ENCODE results near the gene CCPG1.
"Not testable (repeated sequence)": the region's sequence is repeated elsewhere in the genome, so short reads cannot be mapped to it uniquely, and the experiment has no call there.

Gene CCPG1

DNA sequence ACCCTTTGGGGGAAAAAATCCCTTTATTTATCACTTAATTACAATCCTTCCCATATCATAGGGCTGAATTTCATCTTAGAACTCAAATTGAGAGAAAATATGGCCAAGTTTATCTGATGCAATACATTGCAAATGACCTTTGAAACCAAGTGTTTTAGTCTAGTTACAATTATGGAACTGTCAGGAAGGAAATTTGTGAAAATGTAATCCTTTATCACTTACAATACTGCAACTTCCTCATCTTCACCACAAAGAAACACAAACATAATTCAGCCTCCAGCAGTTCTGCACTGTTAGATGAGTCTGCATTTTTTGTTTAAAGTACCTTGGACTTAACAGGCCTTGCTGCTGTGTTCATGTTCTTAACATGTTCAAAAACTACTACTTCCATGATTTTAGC is 4.6 kb downstream of the CCPG1 start:
- TF ChIP-seq, protein P1, sequence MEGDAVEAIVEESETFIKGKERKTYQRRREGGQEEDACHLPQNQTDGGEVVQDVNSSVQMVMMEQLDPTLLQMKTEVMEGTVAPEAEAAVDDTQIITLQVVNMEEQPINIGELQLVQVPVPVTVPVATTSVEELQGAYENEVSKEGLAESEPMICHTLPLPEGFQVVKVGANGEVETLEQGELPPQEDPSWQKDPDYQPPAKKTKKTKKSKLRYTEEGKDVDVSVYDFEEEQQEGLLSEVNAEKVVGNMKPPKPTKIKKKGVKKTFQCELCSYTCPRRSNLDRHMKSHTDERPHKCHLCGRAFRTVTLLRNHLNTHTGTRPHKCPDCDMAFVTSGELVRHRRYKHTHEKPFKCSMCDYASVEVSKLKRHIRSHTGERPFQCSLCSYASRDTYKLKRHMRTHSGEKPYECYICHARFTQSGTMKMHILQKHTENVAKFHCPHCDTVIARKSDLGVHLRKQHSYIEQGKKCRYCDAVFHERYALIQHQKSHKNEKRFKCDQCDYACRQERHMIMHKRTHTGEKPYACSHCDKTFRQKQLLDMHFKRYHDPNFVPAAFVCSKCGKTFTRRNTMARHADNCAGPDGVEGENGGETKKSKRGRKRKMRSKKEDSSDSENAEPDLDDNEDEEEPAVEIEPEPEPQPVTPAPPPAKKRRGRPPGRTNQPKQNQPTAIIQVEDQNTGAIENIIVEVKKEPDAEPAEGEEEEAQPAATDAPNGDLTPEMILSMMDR (IDR thresholded peaks at IDR 0.05; ENCODE audit: low read depth, low read length): no peak
- DNase-seq: no peak
- Histone ChIP-seq H3K4me3 (ENCODE audit: low read depth, low read length) (no peak overlapping the region), H3K9me3 (ENCODE audit: severe bottlenecking) (no peaks in the 10 kb centered on the region), H3K27ac (no peak overlapping the region), H3K36me3 (no peaks in the 10 kb centered on the region), H3K27me3 (ENCODE audit: insufficient read depth, low read depth, severe bottlenecking) (no peaks in the 10 kb centered on the region)

- H3K9me3 ChIP-seq (ENCODE audit: severe bottlenecking): no peaks in the 10 kb centered on the region
- H3K27ac ChIP-seq: no peak overlapping the region
- H3K4me3 ChIP-seq (ENCODE audit: low read depth, low read length): no peak overlapping the region
- H3K27me3 ChIP-seq (ENCODE audit: insufficient read depth, low read depth, severe bottlenecking): no peaks in the 10 kb centered on the region
- H3K36me3 ChIP-seq: no peaks in the 10 kb centered on the region
- TF ChIP-seq, protein P1 (IDR thresholded peaks at IDR 0.05; ENCODE audit: low read depth, low read length): no peak
- DNase-seq: no peak
Observed at GRCh38 chr15:55402707-55403106, 5.5 kb downstream of the CCPG1 start.

DNA sequence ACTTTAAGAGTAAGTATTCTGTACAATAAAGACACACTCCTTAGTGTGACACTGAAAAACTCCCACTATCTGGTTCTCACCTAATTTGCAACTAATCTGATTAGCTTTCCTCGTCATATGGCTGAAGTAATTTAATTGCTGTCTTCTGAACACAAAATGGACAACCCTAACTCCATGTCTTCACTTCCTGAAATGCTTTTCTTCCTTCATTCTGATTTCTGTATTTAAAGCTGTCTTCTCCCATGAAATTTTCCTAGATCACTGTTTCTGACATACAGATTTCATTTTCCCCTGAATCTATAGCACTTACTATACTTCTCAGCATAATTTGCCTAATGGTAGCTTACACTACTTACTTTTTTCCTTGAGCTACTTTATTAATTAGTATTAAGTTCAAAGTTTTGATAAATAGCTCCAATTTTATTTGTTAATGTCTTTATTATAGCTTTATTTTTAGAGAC is 6.3 kb downstream of the CCPG1 start:
- DNase-seq: no peak
- H3K36me3 ChIP-seq: no peaks in the 10 kb centered on the region
- H3K27me3 ChIP-seq (ENCODE audit: insufficient read depth, low read depth, severe bottlenecking): no peaks in the 10 kb centered on the region
- no peak overlapping the region for H3K4me3 ChIP-seq (ENCODE audit: low read depth, low read length)
- TF ChIP-seq, protein P1 (IDR thresholded peaks at IDR 0.05; ENCODE audit: low read depth, low read length): no peak
- H3K9me3 ChIP-seq (ENCODE audit: severe bottlenecking): no peaks in the 10 kb centered on the region
- H3K27ac ChIP-seq: peak overlapping the region; percentile 10

- not testable (repeated sequence) for DNase-seq; H3K27ac ChIP-seq; H3K9me3 ChIP-seq (ENCODE audit: severe bottlenecking); H3K27me3 ChIP-seq (ENCODE audit: insufficient read depth, low read depth, severe bottlenecking); H3K4me3 ChIP-seq (ENCODE audit: low read depth, low read length); H3K36me3 ChIP-seq
Observed at GRCh38 chr15:55400050-55400449, 8.1 kb downstream of the CCPG1 start.

GRCh38 chr15:55398243-55398642 is 9.9 kb downstream of the CCPG1 start:
- Histone ChIP-seq H3K4me3 (ENCODE audit: low read depth, low read length) (no peak overlapping the region), H3K9me3 (ENCODE audit: severe bottlenecking) (peaks cover 3% of the 10 kb centered on the region), H3K27me3 (ENCODE audit: insufficient read depth, low read depth, severe bottlenecking) (no peaks in the 10 kb centered on the region), H3K36me3 (no peaks in the 10 kb centered on the region), H3K27ac (no peak overlapping the region)
- no peak for DNase-seq
- TF ChIP-seq, protein P1 (IDR thresholded peaks at IDR 0.05; ENCODE audit: low read depth, low read length): no peak

GRCh38 chr15:55394694-55395093 is 13.5 kb downstream of the CCPG1 start:
- Histone ChIP-seq H3K9me3 (ENCODE audit: severe bottlenecking) (peaks cover 3% of the 10 kb centered on the region), H3K4me3 (ENCODE audit: low read depth, low read length) (no peak overlapping the region), H3K36me3 (no peaks in the 10 kb centered on the region), H3K27me3 (ENCODE audit: insufficient read depth, low read depth, severe bottlenecking) (no peaks in the 10 kb centered on the region), H3K27ac (0 out of 2 replicates have a peak overlapping the region, but pooled peaks have one; percentile 29)
- DNase-seq: no peak
- TF ChIP-seq, protein P1 (IDR thresholded peaks at IDR 0.05; ENCODE audit: low read depth, low read length): no peak
